ENCODE results near the gene KCNIP4. TPM values are rescaled to one million over a fixed set of nuclear protein-coding genes. Genes with fewer than 3 reads are reported as not detected.

KCNIP4 gene
- polyA plus RNA-seq, 1 donor (not counting 4 experiments of a cell fraction or from before 2014, with no cell fraction given) = 0.07 TPM

- no peak for DNase-seq (ENCODE audit: low read depth, low spot score)
- no peaks in the 10 kb centered on the region for H3K9me1 ChIP-seq (ENCODE audit: control insufficient read depth, extremely low read depth, insufficient read depth, low read length)
- dilution Hi-C loops (cut with MboI; ENCODE audit: extremely low pct_ligation_motif_present, low sequenced_read_pairs) = no loop called here
- H2AFZ ChIP-seq (ENCODE audit: control insufficient read depth, low read length) = no peak overlapping the region
- no peak overlapping the region for H3K9ac ChIP-seq (ENCODE audit: control insufficient read depth, extremely low read depth, insufficient read depth, low read length)
- no peak overlapping the region for H3K4me3 ChIP-seq (ENCODE audit: control insufficient read depth in 2 of 3, extremely low read depth in 1 of 3, insufficient read depth in 2 of 3, low read depth in 1 of 3, low read length in 3 of 3)
- no peak overlapping the region for H3K27ac ChIP-seq (ENCODE audit: control insufficient read depth, insufficient read depth, low read length)
- H4K20me1 ChIP-seq (ENCODE audit: control insufficient read depth, extremely low read depth, insufficient read depth, low read length) = no peaks in the 10 kb centered on the region
- no peak for FAIRE-seq
- H3K9me3 ChIP-seq (ENCODE audit: control insufficient read depth, low read depth, low read length) = no peaks in the 10 kb centered on the region
- H3K27me3 ChIP-seq (ENCODE audit: control insufficient read depth, extremely low read depth, insufficient read depth, low read length) = no peaks in the 10 kb centered on the region
- no peaks in the 10 kb centered on the region for H3K4me1 ChIP-seq (ENCODE audit: control insufficient read depth, extremely low read depth, insufficient read depth, low read length)
- H3K4me2 ChIP-seq (ENCODE audit: control insufficient read depth, extremely low read depth, insufficient read depth, low read depth, low read length) = no peak overlapping the region
- TF ChIP-seq CTCF (optimal IDR thresholded peaks at IDR 0.05 in 1 of 3, IDR thresholded peaks at IDR 0.05 in 1 of 3, conservative IDR thresholded peaks at IDR 0.05 in 1 of 3; ENCODE audit: extremely low read depth in 1 of 3, insufficient read depth in 2 of 3, low read length in 3 of 3) (no peak), EZH2 (IDR thresholded peaks at IDR 0.05; ENCODE audit: low read length) (no peak)
- H3K79me2 ChIP-seq (ENCODE audit: control insufficient read depth, insufficient read depth, low read length) = no peaks in the 10 kb centered on the region
- no peaks in the 10 kb centered on the region for H3K36me3 ChIP-seq (ENCODE audit: control insufficient read depth in 2 of 2, extremely low read depth in 1 of 2, insufficient read depth in 2 of 2, low read length in 2 of 2)
Measured at GRCh38 chr4:21973850-21974249, 25.3 kb upstream of the KCNIP4 start.

GRCh38 chr4:21964762-21965319, 16.3 kb upstream of the KCNIP4 start:
- no peak for DNase-seq (ENCODE audit: low read depth, low spot score)
- no peaks in the 10 kb centered on the region for H4K20me1 ChIP-seq (ENCODE audit: control insufficient read depth, extremely low read depth, insufficient read depth, low read length)
- FAIRE-seq = no peak
- no peak overlapping the region for H3K4me3 ChIP-seq (ENCODE audit: control insufficient read depth in 2 of 3, extremely low read depth in 1 of 3, insufficient read depth in 2 of 3, low read depth in 1 of 3, low read length in 3 of 3)
- no peaks in the 10 kb centered on the region for H3K36me3 ChIP-seq (ENCODE audit: control insufficient read depth in 2 of 2, extremely low read depth in 1 of 2, insufficient read depth in 2 of 2, low read length in 2 of 2)
- no peaks in the 10 kb centered on the region for H3K79me2 ChIP-seq (ENCODE audit: control insufficient read depth, insufficient read depth, low read length)
- no peak overlapping the region for H2AFZ ChIP-seq (ENCODE audit: control insufficient read depth, low read length)
- H3K27ac ChIP-seq (ENCODE audit: control insufficient read depth, insufficient read depth, low read length) = no peak overlapping the region
- TF ChIP-seq EZH2 (IDR thresholded peaks at IDR 0.05; ENCODE audit: low read length) (no peak), CTCF (optimal IDR thresholded peaks at IDR 0.05 in 1 of 3, IDR thresholded peaks at IDR 0.05 in 1 of 3, conservative IDR thresholded peaks at IDR 0.05 in 1 of 3; ENCODE audit: extremely low read depth in 1 of 3, insufficient read depth in 2 of 3, low read length in 3 of 3) (no peak)
- H3K9me3 ChIP-seq (ENCODE audit: control insufficient read depth, low read depth, low read length) = no peaks in the 10 kb centered on the region
- dilution Hi-C loops (cut with MboI; ENCODE audit: extremely low pct_ligation_motif_present, low sequenced_read_pairs) = loop anchor here (5.0 kb wide), 1 partner anchor 43 kb away; no protein-coding TSS in a partner anchor
- no peaks in the 10 kb centered on the region for H3K4me1 ChIP-seq (ENCODE audit: control insufficient read depth, extremely low read depth, insufficient read depth, low read length)
- no peak overlapping the region for H3K9ac ChIP-seq (ENCODE audit: control insufficient read depth, extremely low read depth, insufficient read depth, low read length)
- H3K4me2 ChIP-seq (ENCODE audit: control insufficient read depth, extremely low read depth, insufficient read depth, low read depth, low read length) = no peak overlapping the region
- H3K9me1 ChIP-seq (ENCODE audit: control insufficient read depth, extremely low read depth, insufficient read depth, low read length) = no peaks in the 10 kb centered on the region
- peaks cover 5% of the 10 kb centered on the region for H3K27me3 ChIP-seq (ENCODE audit: control insufficient read depth, extremely low read depth, insufficient read depth, low read length)

All from keratinocyte (primary cell).